Neuronal stem cell (in vitro differentiated cells): Measurements from ENCODE around the gene DEPP1.
A peak's percentile ranks its signal among the peaks of the same experiment; 100 is the strongest.

ENCODE experiments used
- DNase-seq: peaks from one replicate; pipeline ENCODE4 v3.0.0-alpha.2; 2013; ENCODE audit warnings: low spot score
- H2AFZ ChIP-seq: one replicate; pipeline ENCODE4 v1.6.1; 2013; ENCODE audit warnings: mild to moderate bottlenecking, low read length, inconsistent platforms
- H2AK5ac ChIP-seq: 2 replicates; pipeline ENCODE4 v1.6.1; 2013; ENCODE audit warnings: low read depth, mild to moderate bottlenecking, inconsistent platforms, low read length, moderate library complexity, mixed read lengths
- H2BK120ac ChIP-seq: 2 replicates; pipeline ENCODE4 v1.6.1; 2013; ENCODE audit warnings: low read depth, mild to moderate bottlenecking, inconsistent platforms, low read length, moderate library complexity, mixed read lengths
- H2BK12ac ChIP-seq: one replicate; pipeline ENCODE4 v1.6.1; 2013; ENCODE audit warnings: low read length, inconsistent platforms
- H2BK15ac ChIP-seq: 2 replicates; pipeline ENCODE4 v1.6.1; 2013; ENCODE audit warnings: mild to moderate bottlenecking, low read length, inconsistent platforms, mixed read lengths
- H2BK5ac ChIP-seq: one replicate; pipeline ENCODE4 v1.6.1; 2013; ENCODE audit warnings: inconsistent platforms, mild to moderate bottlenecking, low read length, moderate library complexity
- H3K14ac ChIP-seq: one replicate; pipeline ENCODE4 v1.6.1; 2013; ENCODE audit warnings: low read length, inconsistent platforms
- H3K18ac ChIP-seq: 2 replicates; pipeline ENCODE4 v1.6.1; 2013; ENCODE audit warnings: low read length, inconsistent platforms
- H3K23ac ChIP-seq: 2 replicates; pipeline ENCODE4 v1.6.1; 2013; ENCODE audit warnings: low read depth, mild to moderate bottlenecking, mixed read lengths, low read length, inconsistent platforms; ENCODE audit not compliant: poor library complexity
- H3K27ac ChIP-seq: replicated peaks from 3 replicates; pipeline ENCODE4 v1.5.1; 2013; ENCODE audit warnings: low read length, inconsistent platforms
- H3K27me3 ChIP-seq, 3 experiments: 2 replicates each; pipeline ENCODE4 v1.6.1; 2013; ENCODE audit warnings: low read length in 3 of 3, mild to moderate bottlenecking in 2 of 3, inconsistent platforms in 1 of 3, low read depth in 1 of 3, mixed read lengths in 1 of 3, moderate library complexity in 1 of 3; ENCODE audit not compliant: control insufficient read depth in 3 of 3, insufficient read depth in 3 of 3
- H3K36me3 ChIP-seq, 2 donors: replicated peaks in 1 of 2; 2 replicates each; pipeline ENCODE4 v1.6.1; 2013; ENCODE audit warnings: low read length in 2 of 2; ENCODE audit not compliant: control insufficient read depth in 2 of 2, insufficient read depth in 2 of 2
- H3K4ac ChIP-seq: 2 replicates; pipeline ENCODE4 v1.6.1; 2013; ENCODE audit warnings: inconsistent platforms, mild to moderate bottlenecking, low read length, moderate library complexity
- H3K4me1 ChIP-seq, 2 donors: 1 replicate in 1 of 2; 2 replicates in 1 of 2; pipeline ENCODE4 v1.6.1; 2013; ENCODE audit warnings: low read length in 2 of 2, low read depth in 1 of 2; ENCODE audit not compliant: control insufficient read depth in 2 of 2, insufficient read depth in 1 of 2
- H3K4me2 ChIP-seq: one replicate; pipeline ENCODE4 v1.6.1; 2013; ENCODE audit warnings: mild to moderate bottlenecking, low read length, inconsistent platforms; ENCODE audit not compliant: insufficient read depth, poor library complexity, severe bottlenecking
- H3K4me3 ChIP-seq, 2 donors: 2 replicates each; pipeline ENCODE4 v1.5.1; 2013; ENCODE audit warnings: low read length in 2 of 2, mild to moderate bottlenecking in 2 of 2, inconsistent platforms in 1 of 2, moderate library complexity in 1 of 2
- H3K79me1 ChIP-seq: one replicate; pipeline ENCODE4 v1.6.1; 2013; ENCODE audit warnings: low read depth, mild to moderate bottlenecking, inconsistent platforms, low read length, moderate library complexity
- H3K9ac ChIP-seq: one replicate; pipeline ENCODE4 v1.6.1; 2013; ENCODE audit warnings: mild to moderate bottlenecking, low read depth, low read length, inconsistent platforms; ENCODE audit not compliant: poor library complexity
- H3K9me3 ChIP-seq, 2 donors: replicated peaks in 1 of 2; 2 replicates each; pipeline versions ENCODE3 to v1.6.1; 2013; ENCODE audit warnings: low read length in 2 of 2, mild to moderate bottlenecking in 2 of 2, inconsistent platforms in 1 of 2, low read depth in 1 of 2, mixed read lengths in 1 of 2, moderate library complexity in 1 of 2; ENCODE audit not compliant: control insufficient read depth in 2 of 2, insufficient read depth in 1 of 2
- H4K8ac ChIP-seq: one replicate; pipeline ENCODE4 v1.6.1; 2013; ENCODE audit warnings: low read depth, mild to moderate bottlenecking, inconsistent platforms, low read length, moderate library complexity
- H4K91ac ChIP-seq: one replicate; pipeline ENCODE4 v1.6.1; 2013; ENCODE audit warnings: low read length, low read depth, mild to moderate bottlenecking, inconsistent platforms; ENCODE audit not compliant: poor library complexity
- WGBS, 2 donors: extraction: QIAGEN DNeasy Blood & Tissue Kit; methylation state at CpG; one replicate each; pipeline ENCODE4 v1.1.7; 2013; ENCODE audit warnings: missing lambda C conversion rate in 2 of 2, mixed read lengths in 1 of 2; ENCODE audit not compliant: insufficient read length in 2 of 2, insufficient replicate concordance in 1 of 2; ENCODE audit errors: extremely low coverage in 2 of 2; 5-methylcytosine and 5-hydroxymethylcytosine counted together

DEPP1 gene

GRCh38 chr10:44930904-44931620, 47.5 kb downstream of the DEPP1 start:
- WGBS, 2 donors = no CpG with 5 or more reads among the region's 4 CpGs
- H3K36me3 ChIP-seq = no peaks in the 10 kb centered on the region

DNA sequence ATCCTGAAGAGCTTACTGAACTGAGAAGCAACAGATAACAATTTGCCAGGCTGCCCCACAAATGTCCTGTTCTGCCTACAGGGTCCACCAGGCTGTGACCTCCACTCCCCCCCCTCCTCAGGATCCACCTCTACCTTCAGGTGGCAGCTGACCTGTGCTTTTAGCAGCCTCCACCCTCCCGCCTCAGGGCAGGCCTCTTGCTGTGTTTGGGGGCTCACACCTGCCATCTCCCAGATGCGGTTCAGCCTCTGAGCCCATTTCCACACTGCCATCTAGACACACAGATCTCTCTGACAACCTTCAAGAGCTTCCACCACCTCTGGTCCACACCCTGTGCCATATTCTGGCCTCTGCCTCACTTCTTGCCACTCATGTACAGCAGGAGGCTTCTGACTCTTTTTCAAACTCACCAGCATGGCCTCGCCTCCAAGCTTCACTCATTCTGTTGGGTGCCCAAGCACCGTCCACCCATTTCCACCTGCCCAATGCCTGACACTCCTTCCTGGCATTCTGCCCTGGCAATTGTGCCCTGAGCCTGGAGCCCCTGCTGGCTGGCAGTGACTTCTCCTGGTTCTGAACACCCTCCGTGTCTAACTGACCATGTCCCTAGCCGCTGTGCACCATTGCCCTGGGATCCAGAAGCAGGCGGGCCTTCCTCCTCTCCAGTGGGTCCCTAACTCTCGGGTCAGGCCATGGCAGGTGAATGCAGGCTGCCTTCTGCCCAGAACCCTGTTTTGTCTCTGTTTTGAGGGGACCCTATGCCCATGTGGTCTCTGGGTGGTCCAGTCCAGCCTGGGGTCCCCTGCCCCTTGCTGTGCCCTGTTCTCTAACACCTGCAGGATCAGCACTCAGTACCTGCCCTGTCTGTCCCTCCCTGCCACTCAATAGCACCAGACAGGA, 49.0 kb downstream of the DEPP1 start:
- no peak overlapping the region for H3K27ac ChIP-seq
- no peak overlapping the region for H3K4me3 ChIP-seq
- H3K14ac ChIP-seq = no peak overlapping the region
- no peak overlapping the region for H4K91ac ChIP-seq
- no peak overlapping the region for H2AK5ac ChIP-seq
- H2AFZ ChIP-seq = no peak overlapping the region
- no peak overlapping the region for H3K9ac ChIP-seq
- H3K9me3 ChIP-seq = peaks cover 0 to 5% of the 10 kb centered on the region in 2 donors
- H2BK120ac ChIP-seq = peak overlapping the region; percentile 43
- H3K27me3 ChIP-seq = peaks cover 0 to 5% (median 0%) of the 10 kb centered on the region in 3 experiments
- H2BK15ac ChIP-seq = no peak overlapping the region
- H3K4me1 ChIP-seq = peaks cover 3 to 8% of the 10 kb centered on the region in 2 donors
- H3K4me2 ChIP-seq = no peak overlapping the region
- peak overlapping the region; percentile 49 for H3K18ac ChIP-seq
- H3K36me3 ChIP-seq = no peaks in the 10 kb centered on the region
- DNase-seq = no peak
- H3K79me1 ChIP-seq = no peaks in the 10 kb centered on the region
- no peak overlapping the region for H3K4ac ChIP-seq
- no CpG with 5 or more reads among the region's 8 CpGs for WGBS, 2 donors
- H3K23ac ChIP-seq = no peak overlapping the region
- no peak overlapping the region for H2BK12ac ChIP-seq
- H2BK5ac ChIP-seq = no peak overlapping the region
- no peak overlapping the region for H4K8ac ChIP-seq

More at GRCh38 chr10:44930904-44931620, 47.5 kb downstream of the DEPP1 start:
- no peak overlapping the region for H2AFZ ChIP-seq
- peak overlapping the region; percentile 68 for H2BK12ac ChIP-seq
- H4K91ac ChIP-seq = no peak overlapping the region
- H3K23ac ChIP-seq = no peak overlapping the region
- H2BK120ac ChIP-seq = no peak overlapping the region
- H3K27me3 ChIP-seq = peaks cover 0 to 5% (median 0%) of the 10 kb centered on the region in 3 experiments
- no peak overlapping the region for H3K18ac ChIP-seq
- peaks cover 0 to 2% of the 10 kb centered on the region in 2 donors for H3K4me1 ChIP-seq
- H2BK15ac ChIP-seq = no peak overlapping the region
- no peak overlapping the region for H3K27ac ChIP-seq
- no peak overlapping the region for H3K4me2 ChIP-seq
- no peak overlapping the region for H3K9ac ChIP-seq
- DNase-seq = no peak
- peaks cover 0 to 3% of the 10 kb centered on the region in 2 donors for H3K9me3 ChIP-seq
- no peak overlapping the region for H2BK5ac ChIP-seq
- no peak overlapping the region for H3K4me3 ChIP-seq
- H3K4ac ChIP-seq = no peak overlapping the region
- H3K14ac ChIP-seq = no peak overlapping the region
- H4K8ac ChIP-seq = no peak overlapping the region
- H3K79me1 ChIP-seq = no peaks in the 10 kb centered on the region
- H2AK5ac ChIP-seq = peak overlapping the region; percentile 29

GRCh38 chr10:44928462-44928861, 50.1 kb downstream of the DEPP1 start:
- Histone ChIP-seq H3K79me1 (no peaks in the 10 kb centered on the region), H3K9ac (no peak overlapping the region), H4K8ac (no peak overlapping the region), H3K27me3 (peaks cover 0 to 5% (median 0%) of the 10 kb centered on the region in 3 experiments), H2BK15ac (no peak overlapping the region), H2BK5ac (no peak overlapping the region), H3K9me3 (peaks cover 0 to 5% of the 10 kb centered on the region in 2 donors), H2BK12ac (no peak overlapping the region), H3K4ac (no peak overlapping the region), H2AK5ac (no peak overlapping the region), H3K4me1 (peaks cover 3 to 13% of the 10 kb centered on the region in 2 donors), H3K23ac (no peak overlapping the region), H2AFZ (no peak overlapping the region), H3K18ac (no peak overlapping the region), H3K14ac (no peak overlapping the region), H4K91ac (no peak overlapping the region), H2BK120ac (no peak overlapping the region), H3K4me2 (no peak overlapping the region), H3K27ac (no peak overlapping the region), H3K4me3 (no peak overlapping the region), H3K36me3 (no peaks in the 10 kb centered on the region)
- DNase-seq = no peak

DNA sequence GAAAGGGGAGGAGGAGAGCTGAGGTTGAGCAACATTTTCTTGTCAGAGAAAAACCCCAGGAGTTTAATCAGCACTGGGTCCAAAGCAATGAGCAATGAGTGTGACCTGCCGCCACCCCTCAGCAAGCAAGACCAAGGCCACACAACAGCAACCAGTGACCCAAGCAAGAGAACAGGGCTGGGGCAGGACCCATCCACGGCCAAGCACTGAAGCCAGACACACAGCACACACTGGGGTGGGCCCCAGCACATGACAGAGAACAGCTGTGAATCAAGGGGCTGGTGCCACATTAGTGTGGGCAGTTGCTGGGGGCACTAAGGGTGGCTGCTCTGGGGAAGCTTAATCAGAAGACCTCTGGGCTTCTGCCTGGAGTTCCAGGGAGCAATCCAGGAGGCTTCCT, 51.3 kb downstream of the DEPP1 start:
- Histone ChIP-seq H2AK5ac (peak overlapping the region; percentile 20), H3K23ac (no peak overlapping the region), H3K9me3 (peaks cover 0 to 5% of the 10 kb centered on the region in 2 donors), H3K36me3 (no peaks in the 10 kb centered on the region), H3K14ac (peak overlapping the region; percentile 28), H2AFZ (no peak overlapping the region), H3K18ac (peak overlapping the region; percentile 88), H3K27ac (no peak overlapping the region), H2BK15ac (peak overlapping the region; percentile 98), H3K4ac (no peak overlapping the region), H3K4me3 (no peak overlapping the region), H3K4me1 (peaks cover 3 to 11% of the 10 kb centered on the region in 2 donors), H4K91ac (no peak overlapping the region), H2BK120ac (no peak overlapping the region), H4K8ac (no peak overlapping the region), H3K4me2 (no peak overlapping the region), H2BK5ac (peak overlapping the region; percentile 46), H3K9ac (no peak overlapping the region), H2BK12ac (peak overlapping the region; percentile 33), H3K79me1 (no peaks in the 10 kb centered on the region), H3K27me3 (peaks cover 0 to 5% (median 0%) of the 10 kb centered on the region in 3 experiments)
- whole genome bisulfite sequencing, 2 donors = no CpG with 5 or more reads among the region's 2 CpGs
- no peak for DNase-seq
